Upper lobe of left lung (tissue), 4 donors: ENCODE data around the gene STIMATE.

ENCODE experiments used
- CTCF ChIP-seq, 6 experiments: fragments of 450-650 bp in 4 of 6; fragments of 200-600 bp in 2 of 6; sonication (generic) in 2 of 6; IDR thresholded peaks; one replicate each; pipeline ENCODE4 v1.5.1; 2016 to 2019; ENCODE audit warnings: antibody characterized with exemption in 6 of 6
- EP300 ChIP-seq, 4 donors: sonication (generic); formaldehyde crosslinking; IDR thresholded peaks; one replicate each; pipeline ENCODE4 v1.5.1; 2017; ENCODE audit warnings: antibody characterized with exemption in 4 of 4, control low read depth in 2 of 4

- TF ChIP-seq CTCF (IDR thresholded peaks at IDR 0.05) (no peak), EP300 (IDR thresholded peaks at IDR 0.05) (no peak)
Observed at GRCh38 chr3:52904000-52904399, 6.7 kb upstream of the STIMATE start.
